BLaER1 (cell line): ENCODE results near the gene SFPQ.
"Not testable (repeated sequence)": the region's sequence is repeated elsewhere in the genome, so short reads cannot be mapped to it uniquely, and the experiment has no call there.

Source experiments
- H3K27ac ChIP-seq: shearing (Covaris generic); formaldehyde crosslinking; 2 replicates; pipeline ENCODE4 v1.8.1; 2022
- H3K27me3 ChIP-seq: shearing (Covaris generic); formaldehyde crosslinking; 2 replicates; pipeline ENCODE4 v1.8.1; 2022
- H3K36me3 ChIP-seq: shearing (Covaris generic); formaldehyde crosslinking; 2 replicates; pipeline ENCODE4 v1.8.1; 2022
- H3K4me1 ChIP-seq: shearing (Covaris generic); formaldehyde crosslinking; 2 replicates; pipeline ENCODE4 v1.8.1; 2022
- H3K4me2 ChIP-seq: shearing (Covaris generic); formaldehyde crosslinking; 2 replicates; pipeline ENCODE4 v1.8.1; 2022
- H3K4me3 ChIP-seq: shearing (Covaris generic); formaldehyde crosslinking; 2 replicates; pipeline ENCODE4 v1.8.1; 2022
- H3K9ac ChIP-seq: shearing (Covaris generic); formaldehyde crosslinking; 2 replicates; pipeline ENCODE4 v1.8.1; 2022
- H3K9me3 ChIP-seq: shearing (Covaris generic); formaldehyde crosslinking; 2 replicates; pipeline ENCODE4 v1.8.1; 2022
- H4K20me1 ChIP-seq: shearing (Covaris generic); formaldehyde crosslinking; 2 replicates; pipeline ENCODE4 v1.8.1; 2022
- Cebpa-rat ChIP-seq: shearing (Covaris generic); IDR thresholded peaks from 2 replicates; pipeline ENCODE4 v1.8.1; 2022

The SFPQ gene

GRCh38 chr1:35192853-35193664 lies at the start of gene SFPQ:
Gene SFPQ, minus strand, starts transcription at chr1:35193145. Its CDS starts 96 bp downstream, at chr1:35193049.
- no peaks in the 10 kb centered on the region for H3K27me3 ChIP-seq
- peak within 1 kb of the TSS; percentile 84 for H3K4me2 ChIP-seq
- peaks cover 44% of the 10 kb centered on the region for H4K20me1 ChIP-seq
- peak within 1 kb of the TSS; percentile 100 for H3K4me3 ChIP-seq
- peaks cover 38% of the 10 kb centered on the region for H3K36me3 ChIP-seq
- TF ChIP-seq Cebpa-rat: no peak
- H3K9me3 ChIP-seq: no peaks in the 10 kb centered on the region
- H3K4me1 ChIP-seq: peaks cover 33% of the 10 kb centered on the region
- H3K27ac ChIP-seq: peak within 1 kb of the TSS; percentile 100
- H3K9ac ChIP-seq: peak within 1 kb of the TSS; percentile 100

DNA sequence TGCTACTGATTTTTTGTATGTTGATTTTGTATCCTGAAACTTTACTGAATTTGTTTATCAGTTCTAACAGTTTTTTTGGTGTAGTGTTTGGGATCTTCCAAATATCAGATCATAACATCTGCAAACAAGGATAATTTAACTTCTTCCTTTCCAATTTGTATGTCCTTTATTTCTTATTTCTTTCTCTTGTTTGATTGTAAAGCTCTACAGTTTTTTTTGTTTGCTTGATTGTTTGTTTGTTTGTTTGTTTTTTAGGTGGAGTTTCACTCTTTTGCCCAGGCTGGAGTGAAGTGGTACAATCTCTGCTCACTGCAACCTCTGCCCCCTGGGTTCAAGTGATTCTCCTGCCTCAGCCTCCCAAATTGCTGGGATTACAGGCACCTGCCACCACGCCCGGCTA lies 43.8 kb upstream of the SFPQ start:
- H3K36me3 ChIP-seq, H3K27ac ChIP-seq, H3K27me3 ChIP-seq, H3K4me3 ChIP-seq, H3K4me2 ChIP-seq, H3K9me3 ChIP-seq, H4K20me1 ChIP-seq, H3K9ac ChIP-seq, H3K4me1 ChIP-seq: not testable (repeated sequence)

DNA sequence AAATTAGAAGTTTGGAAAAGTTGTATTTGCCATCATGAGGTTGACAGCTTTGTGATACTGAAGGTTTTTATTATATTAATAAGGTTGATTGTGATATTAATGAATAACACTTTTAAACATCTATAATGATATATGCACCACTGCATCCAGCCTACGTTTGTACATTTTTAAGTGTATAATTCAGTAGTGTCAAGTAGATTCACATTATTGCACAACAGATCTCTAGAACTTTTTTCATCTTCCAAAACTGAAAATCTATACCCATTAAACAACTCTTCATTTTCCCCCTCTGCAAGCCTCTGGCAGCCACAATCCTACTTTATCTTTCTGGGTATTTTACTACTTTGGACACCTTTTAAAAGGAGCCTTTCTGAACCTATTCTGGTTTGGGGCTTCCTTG lies 38.3 kb upstream of the SFPQ start:
- TF ChIP-seq Cebpa-rat: no peak
- Histone ChIP-seq H3K4me3 (no peak overlapping the region), H3K27ac (no peak overlapping the region), H3K9ac (no peak overlapping the region), H3K9me3 (no peaks in the 10 kb centered on the region; the same call in 1 of the 2 replicates), H3K4me2 (no peak overlapping the region), H3K27me3 (no peaks in the 10 kb centered on the region), H3K4me1 (no peaks in the 10 kb centered on the region), H4K20me1 (no peaks in the 10 kb centered on the region), H3K36me3 (no peaks in the 10 kb centered on the region)

- Histone ChIP-seq H3K9me3 (no peaks in the 10 kb centered on the region; the same call in 1 of the 2 replicates), H3K27ac (no peak overlapping the region), H4K20me1 (no peaks in the 10 kb centered on the region), H3K27me3 (no peaks in the 10 kb centered on the region), H3K4me1 (no peaks in the 10 kb centered on the region), H3K36me3 (no peaks in the 10 kb centered on the region), H3K4me2 (no peak overlapping the region), H3K4me3 (no peak overlapping the region), H3K9ac (no peak overlapping the region)
- no peak for TF ChIP-seq Cebpa-rat
Observed at GRCh38 chr1:35229587-35230360, 36.8 kb upstream of the SFPQ start.

- Histone ChIP-seq H3K4me2 (no peak overlapping the region), H3K4me3 (no peak overlapping the region), H3K27me3 (no peaks in the 10 kb centered on the region), H3K9me3 (no peaks in the 10 kb centered on the region; the same call in 1 of the 2 replicates), H3K27ac (no peak overlapping the region), H3K4me1 (no peaks in the 10 kb centered on the region), H4K20me1 (no peaks in the 10 kb centered on the region), H3K36me3 (no peaks in the 10 kb centered on the region), H3K9ac (no peak overlapping the region)
- no peak for TF ChIP-seq Cebpa-rat
Observed at GRCh38 chr1:35226546-35226945, 33.6 kb upstream of the SFPQ start.

- Histone ChIP-seq H3K4me1 (no peaks in the 10 kb centered on the region), H3K4me2 (no peak overlapping the region)
Observed at GRCh38 chr1:35223084-35223630, 30.2 kb upstream of the SFPQ start.

GRCh38 chr1:35222322-35223083 lies 29.6 kb upstream of the SFPQ start:
- Histone ChIP-seq H3K36me3 (no peaks in the 10 kb centered on the region), H3K4me3 (no peak overlapping the region), H3K4me1 (no peaks in the 10 kb centered on the region), H3K9me3 (peaks cover 3% of the 10 kb centered on the region; the same call in 1 of the 2 replicates), H3K9ac (no peak overlapping the region), H3K4me2 (no peak overlapping the region), H4K20me1 (no peaks in the 10 kb centered on the region), H3K27ac (no peak overlapping the region), H3K27me3 (no peaks in the 10 kb centered on the region)
- TF ChIP-seq Cebpa-rat: no peak

More at GRCh38 chr1:35223084-35223630, 30.2 kb upstream of the SFPQ start:
- H3K9ac ChIP-seq: no peak overlapping the region
- H3K9me3 ChIP-seq: peaks cover 3% of the 10 kb centered on the region; the same call in 1 of the 2 replicates
- H3K36me3 ChIP-seq: no peaks in the 10 kb centered on the region
- no peak overlapping the region for H3K4me3 ChIP-seq
- no peak overlapping the region for H3K27ac ChIP-seq
- no peaks in the 10 kb centered on the region for H3K27me3 ChIP-seq
- TF ChIP-seq Cebpa-rat: no peak
- no peaks in the 10 kb centered on the region for H4K20me1 ChIP-seq

GRCh38 chr1:35220976-35221375 lies 28.0 kb upstream of the SFPQ start:
- Histone ChIP-seq H3K27ac (no peak overlapping the region), H3K9ac (no peak overlapping the region), H3K4me1 (no peaks in the 10 kb centered on the region), H3K36me3 (no peaks in the 10 kb centered on the region), H3K4me3 (no peak overlapping the region), H4K20me1 (no peaks in the 10 kb centered on the region), H3K9me3 (peaks cover 3% of the 10 kb centered on the region; the same call in 1 of the 2 replicates), H3K27me3 (no peaks in the 10 kb centered on the region), H3K4me2 (no peak overlapping the region)
- no peak for TF ChIP-seq Cebpa-rat

- Histone ChIP-seq H3K9me3 (peaks cover 3% of the 10 kb centered on the region; the same call in 1 of the 2 replicates), H3K9ac (no peak overlapping the region), H3K36me3 (no peaks in the 10 kb centered on the region), H3K27me3 (no peaks in the 10 kb centered on the region), H3K4me2 (no peak overlapping the region), H3K4me3 (no peak overlapping the region), H4K20me1 (no peaks in the 10 kb centered on the region), H3K27ac (no peak overlapping the region), H3K4me1 (no peaks in the 10 kb centered on the region)
- TF ChIP-seq Cebpa-rat: no peak
Observed at GRCh38 chr1:35215346-35215745, 22.4 kb upstream of the SFPQ start.
